ENCODE data around the gene ZNG1B.
"Not testable (repeated sequence)": the region's sequence is repeated elsewhere in the genome, so short reads cannot be mapped to it uniquely, and the experiment has no call there.

ZNG1B gene

GRCh38 chr2:113503094-113504042 lies 65.9 kb downstream of the ZNG1B start:
- DNase-seq (ENCODE audit: low read depth in 3 of 3), result not testable (repeated sequence)

GRCh38 chr2:113504081-113504480 lies 66.6 kb downstream of the ZNG1B start:
- not testable (repeated sequence) for DNase-seq (ENCODE audit: low read depth in 3 of 3)

- not testable (repeated sequence) for DNase-seq (ENCODE audit: low read depth in 3 of 3)
These were observed 70.1 kb downstream of the ZNG1B start for GRCh38 chr2:113507394-113508140.

- DNase-seq (ENCODE audit: low read depth in 3 of 3), result not testable (repeated sequence)
These were observed 70.7 kb downstream of the ZNG1B start for GRCh38 chr2:113508187-113508586.

- DNase-seq (ENCODE audit: low read depth in 3 of 3), result not testable (repeated sequence)
These were observed 73.4 kb downstream of the ZNG1B start for GRCh38 chr2:113510913-113511312.

GRCh38 chr2:113511859-113512258 lies 74.4 kb downstream of the ZNG1B start:
- not testable (repeated sequence) for DNase-seq (ENCODE audit: low read depth in 3 of 3)

- DNase-seq (ENCODE audit: low read depth in 3 of 3), result not testable (repeated sequence)
These were observed 78.0 kb downstream of the ZNG1B start for GRCh38 chr2:113515457-113515856.

- DNase-seq (ENCODE audit: low read depth in 3 of 3), result not testable (repeated sequence)
These were observed 78.5 kb downstream of the ZNG1B start for GRCh38 chr2:113515995-113516394.

- DNase-seq (ENCODE audit: low read depth in 3 of 3), result not testable (repeated sequence)
These were observed 79.5 kb downstream of the ZNG1B start for GRCh38 chr2:113517025-113517424.

- DNase-seq (ENCODE audit: low read depth in 3 of 3), result not testable (repeated sequence)
These were observed 83.3 kb downstream of the ZNG1B start for GRCh38 chr2:113520837-113521236.

GRCh38 chr2:113521492-113521891 lies 84.0 kb downstream of the ZNG1B start:
- DNase-seq (ENCODE audit: low read depth in 3 of 3), result not testable (repeated sequence)

- DNase-seq (ENCODE audit: low read depth in 3 of 3), result not testable (repeated sequence)
These were observed 87.5 kb downstream of the ZNG1B start for GRCh38 chr2:113524986-113525385.

GRCh38 chr2:113527350-113528045 lies 90.0 kb downstream of the ZNG1B start:
- DNase-seq (ENCODE audit: low read depth in 3 of 3), result not testable (repeated sequence)

GRCh38 chr2:113528126-113528525 lies 90.6 kb downstream of the ZNG1B start:
- DNase-seq (ENCODE audit: low read depth in 3 of 3), result not testable (repeated sequence)

GRCh38 chr2:113528904-113529303 lies 91.4 kb downstream of the ZNG1B start:
- DNase-seq (ENCODE audit: low read depth in 3 of 3), result not testable (repeated sequence)

GRCh38 chr2:113532991-113533390 lies 95.5 kb downstream of the ZNG1B start:
- not testable (repeated sequence) for DNase-seq (ENCODE audit: low read depth in 3 of 3)

- DNase-seq (ENCODE audit: low read depth in 3 of 3), result not testable (repeated sequence)
These were observed 99.1 kb downstream of the ZNG1B start for GRCh38 chr2:113536573-113536972.

GRCh38 chr2:113540834-113541203 lies 103.3 kb downstream of the ZNG1B start:
- not testable (repeated sequence) for DNase-seq (ENCODE audit: low read depth in 3 of 3)

- not testable (repeated sequence) for DNase-seq (ENCODE audit: low read depth in 3 of 3)
These were observed 103.9 kb downstream of the ZNG1B start for GRCh38 chr2:113541204-113541975.

GRCh38 chr2:113541976-113542485 lies 104.5 kb downstream of the ZNG1B start:
- DNase-seq (ENCODE audit: low read depth in 3 of 3), result not testable (repeated sequence)

GRCh38 chr2:113542529-113542928 lies 105.0 kb downstream of the ZNG1B start:
- DNase-seq (ENCODE audit: low read depth in 3 of 3), result not testable (repeated sequence)
